ENCODE data around the gene MESP1. TPM values are rescaled to one million over a fixed set of nuclear protein-coding genes. Genes with fewer than 3 reads are reported as not detected.

The MESP1 gene
- total and polyA plus RNA-seq, 8 donors, result 0.58 to 60.5 (median 1.7) TPM; not detected in 1

GRCh38 chr15:89724621-89725020 lies 26.4 kb downstream of the MESP1 start:
- 96 to 100% (median 97%) methylated on average over 1 of the region's 1 CpG for WGBS, 5 donors
- peaks cover 0 to 5% (median 0%) of the 10 kb centered on the region in 4 donors for H3K9me3 ChIP-seq
- intact Hi-C loops (cut with DNase I; ENCODE audit: low total_unique reads), result no loop called here
- no peak overlapping the region for H3K27ac ChIP-seq
- peaks cover 0 to 7% (median 0%) of the 10 kb centered on the region in 3 donors for H3K27me3 ChIP-seq
- H3K36me3 ChIP-seq, result no peaks in the 10 kb centered on the region
- TF ChIP-seq POLR2AphosphoS5 (IDR thresholded peaks at IDR 0.05), result no peak
- TF ChIP-seq EP300 (IDR thresholded peaks at IDR 0.05), result no peak
- TF ChIP-seq POLR2A (IDR thresholded peaks at IDR 0.05), result no peak
- no peak for TF ChIP-seq CTCF (IDR thresholded peaks at IDR 0.05)
- DNase-seq, result no peak
- H3K4me3 ChIP-seq, result no peak overlapping the region
- H3K4me1 ChIP-seq, result no peaks in the 10 kb centered on the region

- peaks cover 0 to 7% (median 0%) of the 10 kb centered on the region in 3 donors for H3K27me3 ChIP-seq
- H3K4me3 ChIP-seq, result no peak overlapping the region
- no peaks in the 10 kb centered on the region for H3K36me3 ChIP-seq
- H3K4me1 ChIP-seq, result no peaks in the 10 kb centered on the region
- intact Hi-C loops (cut with DNase I; ENCODE audit: low total_unique reads), result no loop called here
- TF ChIP-seq EP300 (IDR thresholded peaks at IDR 0.05) (no peak), POLR2A (IDR thresholded peaks at IDR 0.05) (no peak), CTCF (IDR thresholded peaks at IDR 0.05) (no peak), POLR2AphosphoS5 (IDR thresholded peaks at IDR 0.05) (no peak)
- 63 to 95% (median 80%) methylated on average over 3 of the region's 3 CpGs for WGBS, 5 donors
- peaks cover 0 to 5% (median 0%) of the 10 kb centered on the region in 4 donors for H3K9me3 ChIP-seq
- DNase-seq, result no peak
- no peak overlapping the region for H3K27ac ChIP-seq
These were observed 28.0 kb downstream of the MESP1 start for GRCh38 chr15:89723031-89723430.

- Histone ChIP-seq H3K27ac (no peak overlapping the region), H3K9me3 (no peaks in the 10 kb centered on the region), H3K36me3 (no peaks in the 10 kb centered on the region), H3K4me3 (no peak overlapping the region), H3K4me1 (no peaks in the 10 kb centered on the region), H3K27me3 (no peaks in the 10 kb centered on the region)
- DNase-seq, result no peak
- 81 to 94% (median 89%) methylated on average over 2 of the region's 2 CpGs for WGBS, 5 donors
- TF ChIP-seq CTCF (IDR thresholded peaks at IDR 0.05) (no peak), POLR2A (IDR thresholded peaks at IDR 0.05) (no peak), POLR2AphosphoS5 (IDR thresholded peaks at IDR 0.05) (no peak), EP300 (IDR thresholded peaks at IDR 0.05) (no peak)
- intact Hi-C loops (cut with DNase I; ENCODE audit: low total_unique reads), result no loop called here
These were observed 36.3 kb downstream of the MESP1 start for GRCh38 chr15:89714775-89715174.

GRCh38 chr15:89707577-89707976 lies 43.5 kb downstream of the MESP1 start:
- WGBS, 5 donors, result 26 to 45% (median 33%) methylated on average over 1 of the region's 1 CpG
- no peaks in the 10 kb centered on the region for H3K9me3 ChIP-seq
- no peak for DNase-seq
- H3K36me3 ChIP-seq, result no peaks in the 10 kb centered on the region
- no peaks in the 10 kb centered on the region for H3K4me1 ChIP-seq
- H3K27ac ChIP-seq, result no peak overlapping the region
- intact Hi-C loops (cut with DNase I; ENCODE audit: low total_unique reads), result no loop called here
- H3K27me3 ChIP-seq, result peaks cover 0 to 2% (median 0%) of the 10 kb centered on the region in 3 donors
- TF ChIP-seq EP300 (IDR thresholded peaks at IDR 0.05) (no peak), CTCF (IDR thresholded peaks at IDR 0.05) (no peak), POLR2A (IDR thresholded peaks at IDR 0.05) (no peak), POLR2AphosphoS5 (IDR thresholded peaks at IDR 0.05) (no peak)
- no peak overlapping the region for H3K4me3 ChIP-seq
